ENCODE data around the gene STX11. TPM values are rescaled to one million over a fixed set of nuclear protein-coding genes. Genes with fewer than 3 reads are reported as not detected.

Gene STX11
- total and polyA plus RNA-seq, 10 of the 15 experiments (the other 5 are each of a cell fraction or from before 2014, with no cell fraction given): 0.66 to 38.1 (median 19.8) TPM

- H3K36me3 ChIP-seq (ENCODE audit: control insufficient read depth in 2 of 2, insufficient read depth in 2 of 2, low read length in 1 of 2): peaks cover 12 to 18% of the 10 kb centered on the region in 2 experiments; a peak in 3 of 4 replicates
- H3K4me1 ChIP-seq (ENCODE audit: control insufficient read depth, insufficient read depth, low read length): no peaks in the 10 kb centered on the region
- ATAC-seq: no peak; the same call in 1 of the 3 replicates
- H3K9ac ChIP-seq (ENCODE audit: control insufficient read depth, insufficient read depth, low read length): no peak overlapping the region
- CTCF ChIA-PET: interaction anchor here (1.7 kb wide), 1 partner anchor 84 kb away, joined by 4 read pairs; no protein-coding TSS in a partner anchor
- POLR2A ChIA-PET: no interaction called here
- no peaks in the 10 kb centered on the region for H3K79me2 ChIP-seq (ENCODE audit: control insufficient read depth, insufficient read depth, low read length)
- TF ChIP-seq CEBPB (IDR thresholded peaks at IDR 0.05; ENCODE audit: borderline replicate concordance in 1 of 2, low read depth in 2 of 2, low read length in 2 of 2) (no peak), ATF7 (IDR thresholded peaks at IDR 0.05; ENCODE audit: low read depth) (no peak), ZNF24 (IDR thresholded peaks at IDR 0.05) (no peak), JUND (IDR thresholded peaks at IDR 0.05; ENCODE audit: low read depth, low read length) (no peak), IRF4 (IDR thresholded peaks at IDR 0.05; ENCODE audit: low read depth, low read length) (no peak)
- TF ChIP-seq, protein P1, sequence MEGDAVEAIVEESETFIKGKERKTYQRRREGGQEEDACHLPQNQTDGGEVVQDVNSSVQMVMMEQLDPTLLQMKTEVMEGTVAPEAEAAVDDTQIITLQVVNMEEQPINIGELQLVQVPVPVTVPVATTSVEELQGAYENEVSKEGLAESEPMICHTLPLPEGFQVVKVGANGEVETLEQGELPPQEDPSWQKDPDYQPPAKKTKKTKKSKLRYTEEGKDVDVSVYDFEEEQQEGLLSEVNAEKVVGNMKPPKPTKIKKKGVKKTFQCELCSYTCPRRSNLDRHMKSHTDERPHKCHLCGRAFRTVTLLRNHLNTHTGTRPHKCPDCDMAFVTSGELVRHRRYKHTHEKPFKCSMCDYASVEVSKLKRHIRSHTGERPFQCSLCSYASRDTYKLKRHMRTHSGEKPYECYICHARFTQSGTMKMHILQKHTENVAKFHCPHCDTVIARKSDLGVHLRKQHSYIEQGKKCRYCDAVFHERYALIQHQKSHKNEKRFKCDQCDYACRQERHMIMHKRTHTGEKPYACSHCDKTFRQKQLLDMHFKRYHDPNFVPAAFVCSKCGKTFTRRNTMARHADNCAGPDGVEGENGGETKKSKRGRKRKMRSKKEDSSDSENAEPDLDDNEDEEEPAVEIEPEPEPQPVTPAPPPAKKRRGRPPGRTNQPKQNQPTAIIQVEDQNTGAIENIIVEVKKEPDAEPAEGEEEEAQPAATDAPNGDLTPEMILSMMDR (IDR thresholded peaks at IDR 0.05 in 2 of 3, conservative IDR thresholded peaks at IDR 0.05 in 1 of 3; ENCODE audit: control insufficient read depth in 2 of 3, extremely low read depth in 1 of 3, insufficient read depth in 1 of 3, low read depth in 3 of 3, low read length in 3 of 3): peak in 1 of 3 experiments; percentile 14; a peak in 1 of 6 replicates
- RAD21 ChIA-PET (ENCODE audit: unreplicated experiment): interaction anchor here (0.8 to 2.5 kb wide), 4 partner anchors 26 to 90 kb away, joined by 3 to 9 read pairs (median 4); no protein-coding TSS in a partner anchor
- SMC1A ChIA-PET (ENCODE audit: uncharacterized antibody, unreplicated experiment): interaction anchor here (0.7 to 3.0 kb wide), 8 partner anchors 10 to 96 kb away, joined by 3 to 12 read pairs (median 3); no protein-coding TSS in a partner anchor
- H3K27ac ChIP-seq (ENCODE audit: control insufficient read depth, insufficient read depth): no peak overlapping the region
- no peak for DNase-seq (ENCODE audit: low read depth, low spot score)
- FAIRE-seq: no peak
- H3K9me3 ChIP-seq (replicated peaks; ENCODE audit: control insufficient read depth, insufficient read depth, low read length): no peaks in the 10 kb centered on the region; the same call in 2 of the 3 replicates
- H3K4me3 ChIP-seq: no peak overlapping the region
- H4K20me1 ChIP-seq (ENCODE audit: control insufficient read depth, insufficient read depth): no peaks in the 10 kb centered on the region
- H3K4me2 ChIP-seq (ENCODE audit: control insufficient read depth, insufficient read depth): no peak overlapping the region
- no peak overlapping the region for H2AFZ ChIP-seq (ENCODE audit: control insufficient read depth, low read depth, low read length)
- in situ Hi-C loops (cut with MboI) (no loop called here), intact Hi-C loops (cut with micrococcal nuclease; ENCODE audit: unreplicated experiment) (no loop called here)
- WGBS (ENCODE audit: insufficient coverage, insufficient replicate concordance, low lambda C conversion rate, missing lambda C conversion rate): 92% methylated on average over 2 of the region's 2 CpGs
- H3K27me3 ChIP-seq (replicated peaks in 1 of 2; ENCODE audit: control insufficient read depth in 2 of 2, insufficient read depth in 2 of 2, low read length in 1 of 2): no peaks in the 10 kb centered on the region
- BruUV-seq (replicated peaks): no TSS peak
These were observed 40.3 kb downstream of the STX11 start for GRCh38 chr6:144190593-144190992.

Measured in GM12878 (cell line).